Lower leg skin (tissue), 4 donors: Measurements from ENCODE around the gene SLC2A6. TPM values are rescaled to one million over a fixed set of nuclear protein-coding genes. Genes with fewer than 3 reads are reported as not detected.

Experiments used
- DNase-seq, 2 donors: peaks; one replicate each; pipeline ENCODE4 v3.0.0-alpha.2; 2019; ENCODE audit warnings: low spot score in 2 of 2
- H3K4me3 ChIP-seq: fragments of 200-600 bp; sonication (generic); 2 replicates; pipeline ENCODE4 v1.5.1; 2017; ENCODE audit warnings: mild to moderate bottlenecking, low read depth; ENCODE audit not compliant: poor library complexity, severe bottlenecking
- CTCF ChIP-seq, 3 donors: fragments of 450-650 bp; IDR thresholded peaks; one replicate each; pipeline ENCODE4 v1.5.1; 2016; ENCODE audit warnings: antibody characterized with exemption in 3 of 3, mild to moderate bottlenecking in 3 of 3, moderate library complexity in 2 of 3
- POLR2A ChIP-seq, 2 donors: fragments of 450-650 bp; IDR thresholded peaks; one replicate each; pipeline ENCODE4 v1.6.1; 2016 to 2017; ENCODE audit warnings: antibody characterized with exemption in 2 of 2, mild to moderate bottlenecking in 1 of 2, moderate library complexity in 1 of 2
- WGBS, 2 donors: methylation state at CpG; one replicate each; pipeline ENCODE4 v1.1.5; 2018; 5-methylcytosine and 5-hydroxymethylcytosine counted together
- intact Hi-C: fragments of 100-400 bp; cut with DNase I; formaldehyde crosslinking; loops from one replicate; pipeline ENCODE4 v1.15.0; 2023; ENCODE audit warnings: low total_unique reads
- total RNA-seq, 4 donors: library from RNA; depleted of rRNA; stranded (reverse); fragments of >200 nt; gene quantifications; one replicate each; pipeline ENCODE4 v1.1.0, GENCODE V29; 2016

The SLC2A6 gene
- total RNA-seq, 4 donors from 2014 or later: 0.54 to 1.0 TPM; not detected in 2

- H3K4me3 ChIP-seq: no peak overlapping the region
- WGBS, 2 donors: 34 to 48% methylated on average over 14 to 17 of the region's 25 CpGs
- TF ChIP-seq CTCF (IDR thresholded peaks at IDR 0.05) (no peak), POLR2A (IDR thresholded peaks at IDR 0.05) (no peak)
- intact Hi-C loops: loop anchor here (5.0 kb wide), 2 partner anchors 78 to 298 kb away; no protein-coding TSS in a partner anchor
- DNase-seq: no peak
These were observed 6.8 kb upstream of the SLC2A6 start for GRCh38 chr9:133485531-133486260.

- DNase-seq: no peak
- intact Hi-C loops: loop anchor here (5.0 kb wide), 2 partner anchors 78 to 298 kb away; no protein-coding TSS in a partner anchor
- WGBS, 2 donors: 51 to 59% methylated on average over 15 to 20 of the region's 22 CpGs
These were observed 6.0 kb upstream of the SLC2A6 start for GRCh38 chr9:133484671-133485437.

GRCh38 chr9:133483611-133484010 lies 4.7 kb upstream of the SLC2A6 start:
- 79 to 82% methylated on average over 9 of the region's 9 CpGs for WGBS, 2 donors
- TF ChIP-seq POLR2A (IDR thresholded peaks at IDR 0.05) (no peak), CTCF (IDR thresholded peaks at IDR 0.05) (no peak)
- DNase-seq: no peak
- no peak overlapping the region for H3K4me3 ChIP-seq
- intact Hi-C loops: no loop called here

More at GRCh38 chr9:133484671-133485437, 6.0 kb upstream of the SLC2A6 start:
- TF ChIP-seq CTCF (IDR thresholded peaks at IDR 0.05) (no peak), POLR2A (IDR thresholded peaks at IDR 0.05) (no peak)
- no peak overlapping the region for H3K4me3 ChIP-seq

GRCh38 chr9:133477992-133478850 lies 678 bp downstream of the SLC2A6 start:
- H3K4me3 ChIP-seq: no peak overlapping the region
- whole genome bisulfite sequencing, 2 donors: 40 to 43% methylated on average over 16 of the region's 17 CpGs
- TF ChIP-seq CTCF (IDR thresholded peaks at IDR 0.05): no peak
- intact Hi-C loops: no loop called here
- DNase-seq: no peak

GRCh38 chr9:133477461-133477860 lies 1.4 kb downstream of the SLC2A6 start:
- no peak overlapping the region for H3K4me3 ChIP-seq
- intact Hi-C loops: no loop called here
- 86 to 93% methylated on average over 4 of the region's 4 CpGs for WGBS, 2 donors
- no peak for TF ChIP-seq CTCF (IDR thresholded peaks at IDR 0.05)
- TF ChIP-seq POLR2A (IDR thresholded peaks at IDR 0.05): no peak
- no peak for DNase-seq
